Endothelial cell of umbilical vein (primary cell): Measurements from ENCODE around the gene GAB1. TPM values are rescaled to one million over a fixed set of nuclear protein-coding genes. Genes with fewer than 3 reads are reported as not detected.

Experiments
- BruUV-seq: library from RNA; stranded (reverse); fragments of 400-500 nt; replicated peaks from 2 replicates; lab custom pipeline; 2021; lab: Mats Ljungman, UMichigan
- CTCF ChIA-PET: fragments of 300-600, 350-600 bp; sonication (Branson Sonifier 250); formaldehyde crosslinking; loops from one replicate; lab custom pipeline; 2021; ENCODE audit warnings: antibody characterized with exemption, inconsistent platforms; lab: Charles Lee
- POLR2A ChIA-PET: fragments of 300-600, 350-600 bp; sonication (Branson Sonifier 250); formaldehyde crosslinking; loops from one replicate; lab custom pipeline; 2021; ENCODE audit warnings: antibody characterized with exemption, inconsistent platforms; lab: Charles Lee
- DNase-seq: peaks from one replicate; pipeline ENCODE4 v3.0.0-alpha.2; 2011; ENCODE audit warnings: low read depth, low spot score
- FAIRE-seq: peaks from 2 replicates; lab custom pipeline; 2011; peaks lifted over from hg19 to GRCh38; lab: Jason Lieb, UNC
- H2AFZ ChIP-seq: 2 replicates; pipeline ENCODE4 v1.6.0; 2012; ENCODE audit warnings: low read depth, low read length, control low read depth, inconsistent platforms
- H3K27ac ChIP-seq: 2 replicates; pipeline ENCODE4 v1.5.1; 2011; ENCODE audit warnings: low read depth, mild to moderate bottlenecking, control low read depth, low read length, moderate library complexity; ENCODE audit not compliant: insufficient read depth
- H3K27me3 ChIP-seq, 2 experiments: 2 replicates each; pipeline versions ENCODE4 v1.6.0 to v1.6.1; 2011; ENCODE audit warnings: low read length in 2 of 2, mixed read lengths in 1 of 2; ENCODE audit not compliant: control insufficient read depth in 2 of 2, insufficient read depth in 2 of 2
- H3K36me3 ChIP-seq, 2 experiments: 2 replicates in 1 of 2; 3 replicates in 1 of 2; pipeline ENCODE4 v1.5.1; 2011; ENCODE audit warnings: low read length in 2 of 2, mild to moderate bottlenecking in 1 of 2, moderate library complexity in 1 of 2; ENCODE audit not compliant: control insufficient read depth in 2 of 2, insufficient read depth in 2 of 2; ENCODE audit errors: extremely low read depth in 1 of 2
- H3K4me1 ChIP-seq: 3 replicates; pipeline ENCODE4 v1.5.1; 2011; ENCODE audit warnings: mild to moderate bottlenecking, low read length; ENCODE audit not compliant: control insufficient read depth, insufficient read depth; ENCODE audit errors: extremely low read depth
- H3K4me2 ChIP-seq: 2 replicates; pipeline ENCODE4 v1.6.1; 2011; ENCODE audit warnings: low read length, control low read depth, mixed read lengths; ENCODE audit not compliant: insufficient read depth
- H3K4me3 ChIP-seq, 3 experiments: fragments of 200-600 bp in 1 of 3; sonication (generic), shearing (Covaris generic) in 1 of 3; replicated peaks in 1 of 3; 2 replicates each; pipeline ENCODE4 v1.5.1; 2011 to 2016; ENCODE audit warnings: control low read depth in 3 of 3, low read length in 3 of 3, mild to moderate bottlenecking in 2 of 3, inconsistent platforms in 1 of 3, low read depth in 1 of 3, moderate library complexity in 1 of 3; ENCODE audit not compliant: insufficient read depth in 1 of 3
- H3K79me2 ChIP-seq: 2 replicates; pipeline ENCODE4 v1.6.0; 2012; ENCODE audit warnings: low read length, inconsistent platforms; ENCODE audit not compliant: control insufficient read depth, insufficient read depth
- H3K9ac ChIP-seq: replicated peaks from 2 replicates; pipeline ENCODE3; 2011; ENCODE audit warnings: low read length, control low read depth; ENCODE audit not compliant: insufficient read depth; ENCODE audit errors: extremely low read depth
- H3K9me1 ChIP-seq: replicated peaks from 3 replicates; pipeline ENCODE4 v1.6.0; 2011; ENCODE audit warnings: mild to moderate bottlenecking, low read length; ENCODE audit not compliant: control insufficient read depth, insufficient read depth; ENCODE audit errors: extremely low read depth
- H3K9me3 ChIP-seq: replicated peaks from 2 replicates; pipeline ENCODE4 v1.5.1; 2012; ENCODE audit warnings: low read length, inconsistent platforms; ENCODE audit not compliant: control insufficient read depth, insufficient read depth
- H4K20me1 ChIP-seq: replicated peaks from 2 replicates; pipeline ENCODE3; 2011; ENCODE audit warnings: mild to moderate bottlenecking, low read length; ENCODE audit not compliant: control insufficient read depth, insufficient read depth; ENCODE audit errors: extremely low read depth
- EZH2 ChIP-seq: IDR thresholded peaks from 2 replicates; pipeline ENCODE4 v1.6.1; 2012; ENCODE audit warnings: borderline replicate concordance, low read depth, mild to moderate bottlenecking, moderate library complexity, low read length, inconsistent platforms; ENCODE audit not compliant: severe bottlenecking
- FOS ChIP-seq: IDR thresholded peaks from 2 replicates; pipeline ENCODE4 v1.6.1; 2011; ENCODE audit warnings: mild to moderate bottlenecking, low read length, moderate library complexity, borderline replicate concordance; ENCODE audit not compliant: insufficient read depth
- GATA2 ChIP-seq: IDR thresholded peaks from 2 replicates; pipeline ENCODE4 v1.7.0; 2011; ENCODE audit warnings: low read depth, mild to moderate bottlenecking, moderate library complexity, mixed read lengths, low read length; ENCODE audit not compliant: insufficient read length, insufficient read depth
- JUN ChIP-seq: IDR thresholded peaks from 2 replicates; pipeline ENCODE4 v1.6.1; 2011; ENCODE audit warnings: borderline replicate concordance, low read depth; ENCODE audit not compliant: insufficient read length, insufficient read depth
- MYC ChIP-seq: IDR thresholded peaks from one replicate; pipeline ENCODE4 v1.6.1; 2011; ENCODE audit warnings: mild to moderate bottlenecking, low read depth, low read length
- POLR2A ChIP-seq: IDR thresholded peaks from 2 replicates; pipeline ENCODE4 v1.6.1; 2012; ENCODE audit warnings: low read depth, mild to moderate bottlenecking, control low read depth, low read length
- POLR2AphosphoS5 ChIP-seq: IDR thresholded peaks from 2 replicates; pipeline ENCODE4 v1.6.1; 2012; ENCODE audit warnings: low read depth, mild to moderate bottlenecking, control low read depth, low read length, moderate library complexity; ENCODE audit not compliant: insufficient read depth
- dilution Hi-C: fragments of 300-500 bp; cut with MboI; formaldehyde crosslinking; loops from one replicate; pipeline ENCODE4 v1.15.0; 2019; ENCODE audit warnings: low sequenced_read_pairs; ENCODE audit not compliant: extremely low pct_ligation_motif_present
- intact Hi-C: fragments of 100-400 bp; cut with micrococcal nuclease; formaldehyde crosslinking; loops from one replicate; pipeline ENCODE4 v1.10.0; 2022
- polyA plus RNA-seq, 4 experiments: library from polyadenylated mRNA; depleted of rRNA in 3 of 4; stranded (reverse) in 3 of 4; unstranded in 1 of 4; fragments of >200 nt; gene quantifications; 2 replicates each; pipeline versions ENCODE4 v1.2.1 to v1.2.3, GENCODE V29; 2011 to 2012; ENCODE audit warnings: missing spikeins in 1 of 4
- total RNA-seq: library from RNA; stranded (reverse); gene quantifications from 2 replicates; pipeline ENCODE4 v1.2.3, GENCODE V29; 2021
- TF ChIP-seq, protein P1 (sequence below), 2 donors: IDR thresholded peaks; 1 replicate in 1 of 2; 2 replicates in 1 of 2; pipeline ENCODE4 v1.5.1; 2011; ENCODE audit warnings: low read length in 2 of 2, mild to moderate bottlenecking in 2 of 2, moderate library complexity in 2 of 2, control low read depth in 1 of 2, inconsistent platforms in 1 of 2, low read depth in 1 of 2; ENCODE audit not compliant: insufficient read depth in 1 of 2; ENCODE audit errors: extremely low read depth in 1 of 2
- TF ChIP-seq, protein P2 (sequence below): IDR thresholded peaks from 2 replicates; pipeline ENCODE4 v1.6.1; 2011; ENCODE audit not compliant: insufficient read depth, insufficient read length

The GAB1 gene
- total and polyA plus RNA-seq, 2 donors (not counting 3 experiments of a cell fraction or from before 2014, with no cell fraction given), result 9.3 to 37.7 TPM

DNA sequence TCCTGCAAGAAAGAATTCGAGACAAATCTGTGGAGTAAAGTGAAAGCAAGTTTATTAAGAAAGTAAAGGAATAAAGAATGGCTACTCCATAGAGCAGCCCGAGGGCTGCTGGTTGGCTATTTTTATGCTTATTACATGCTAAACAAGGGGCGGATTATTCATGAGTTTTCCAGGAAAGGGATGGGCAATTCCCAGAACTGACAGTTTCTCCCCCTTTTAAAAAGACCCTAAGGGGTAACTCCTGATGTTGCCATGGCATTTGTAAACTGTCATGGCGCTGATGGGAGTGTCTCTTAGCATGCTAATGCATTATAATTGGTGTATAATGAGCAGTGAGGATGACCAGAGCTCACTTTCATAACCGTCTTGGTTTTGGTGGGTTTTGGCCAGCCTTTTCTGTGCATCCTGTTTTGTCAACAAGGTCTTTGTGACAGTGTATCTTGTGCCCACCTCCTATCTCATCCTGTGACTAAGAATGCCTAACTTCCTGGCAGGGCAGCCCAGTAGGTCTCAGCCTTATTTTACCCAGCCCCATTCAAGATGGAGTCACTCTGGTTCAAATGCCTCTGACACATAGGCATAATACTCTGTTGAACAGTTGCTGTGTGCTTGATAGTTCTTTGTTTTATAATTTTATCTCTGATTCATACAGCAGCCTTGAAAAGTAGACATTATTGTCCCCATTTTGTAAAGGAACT is 25.8 kb downstream of the GAB1 start:
- no peak overlapping the region for H3K27ac ChIP-seq
- no peak overlapping the region for H3K9ac ChIP-seq
- H3K27me3 ChIP-seq, result no peaks in the 10 kb centered on the region
- no peak overlapping the region for H2AFZ ChIP-seq
- POLR2A ChIA-PET, result no interaction called here
- no peaks in the 10 kb centered on the region for H4K20me1 ChIP-seq
- intact Hi-C loops (no loop called here), dilution Hi-C loops (no loop called here)
- TF ChIP-seq, protein P1, sequence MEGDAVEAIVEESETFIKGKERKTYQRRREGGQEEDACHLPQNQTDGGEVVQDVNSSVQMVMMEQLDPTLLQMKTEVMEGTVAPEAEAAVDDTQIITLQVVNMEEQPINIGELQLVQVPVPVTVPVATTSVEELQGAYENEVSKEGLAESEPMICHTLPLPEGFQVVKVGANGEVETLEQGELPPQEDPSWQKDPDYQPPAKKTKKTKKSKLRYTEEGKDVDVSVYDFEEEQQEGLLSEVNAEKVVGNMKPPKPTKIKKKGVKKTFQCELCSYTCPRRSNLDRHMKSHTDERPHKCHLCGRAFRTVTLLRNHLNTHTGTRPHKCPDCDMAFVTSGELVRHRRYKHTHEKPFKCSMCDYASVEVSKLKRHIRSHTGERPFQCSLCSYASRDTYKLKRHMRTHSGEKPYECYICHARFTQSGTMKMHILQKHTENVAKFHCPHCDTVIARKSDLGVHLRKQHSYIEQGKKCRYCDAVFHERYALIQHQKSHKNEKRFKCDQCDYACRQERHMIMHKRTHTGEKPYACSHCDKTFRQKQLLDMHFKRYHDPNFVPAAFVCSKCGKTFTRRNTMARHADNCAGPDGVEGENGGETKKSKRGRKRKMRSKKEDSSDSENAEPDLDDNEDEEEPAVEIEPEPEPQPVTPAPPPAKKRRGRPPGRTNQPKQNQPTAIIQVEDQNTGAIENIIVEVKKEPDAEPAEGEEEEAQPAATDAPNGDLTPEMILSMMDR (IDR thresholded peaks at IDR 0.05; ENCODE audit: extremely low read depth in 1 of 2, insufficient read depth in 1 of 2, low read depth in 1 of 2, low read length in 2 of 2), result no peak
- TF ChIP-seq MYC (no peak), GATA2 (peak; percentile 45), EZH2 (no peak), JUN (no peak), POLR2A (no peak), FOS (peak; percentile 54), POLR2AphosphoS5 (no peak)
- TF ChIP-seq, protein P2, sequence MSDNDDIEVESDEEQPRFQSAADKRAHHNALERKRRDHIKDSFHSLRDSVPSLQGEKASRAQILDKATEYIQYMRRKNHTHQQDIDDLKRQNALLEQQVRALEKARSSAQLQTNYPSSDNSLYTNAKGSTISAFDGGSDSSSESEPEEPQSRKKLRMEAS, result no peak
- CTCF ChIA-PET, result no interaction called here
- no peaks in the 10 kb centered on the region for H3K36me3 ChIP-seq
- H3K4me2 ChIP-seq, result no peak overlapping the region
- H3K9me3 ChIP-seq, result no peaks in the 10 kb centered on the region
- peaks cover 26% of the 10 kb centered on the region for H3K4me1 ChIP-seq
- FAIRE-seq, result peak; percentile 38
- no peak overlapping the region for H3K4me3 ChIP-seq
- H3K9me1 ChIP-seq, result no peaks in the 10 kb centered on the region
- no peaks in the 10 kb centered on the region for H3K79me2 ChIP-seq
- DNase-seq, result no peak
- no TSS peak for BruUV-seq
